Measurements from ENCODE around the gene LPP.
A peak's percentile ranks its signal among the peaks of the same experiment; 100 is the strongest.

GRCh38 chr3:188546835-188547670 lies 393.1 kb downstream of the LPP start:
- TF ChIP-seq EP300 (IDR thresholded peaks at IDR 0.05), result no peak
- TF ChIP-seq POLR2AphosphoS5 (IDR thresholded peaks at IDR 0.05), result peak in 1 of 3 donors; percentile 34
- no peak for TF ChIP-seq CTCF (IDR thresholded peaks at IDR 0.05)
- no peak for TF ChIP-seq POLR2A (IDR thresholded peaks at IDR 0.05)

Measured in stomach (tissue), 4 donors.